Activated CD8-positive, alpha-beta memory T cell treated with anti-CD3 and anti-CD28 coated beads, Interleukin-2, amount 50 U/mL, for 1 hour (primary cell): ENCODE results near the gene ST8SIA3.

Source experiments
- DNase-seq: peaks from one replicate; pipeline ENCODE4 v3.0.0-alpha.2; 2020; ENCODE audit errors: extremely low read depth

ST8SIA3 gene, protein sequence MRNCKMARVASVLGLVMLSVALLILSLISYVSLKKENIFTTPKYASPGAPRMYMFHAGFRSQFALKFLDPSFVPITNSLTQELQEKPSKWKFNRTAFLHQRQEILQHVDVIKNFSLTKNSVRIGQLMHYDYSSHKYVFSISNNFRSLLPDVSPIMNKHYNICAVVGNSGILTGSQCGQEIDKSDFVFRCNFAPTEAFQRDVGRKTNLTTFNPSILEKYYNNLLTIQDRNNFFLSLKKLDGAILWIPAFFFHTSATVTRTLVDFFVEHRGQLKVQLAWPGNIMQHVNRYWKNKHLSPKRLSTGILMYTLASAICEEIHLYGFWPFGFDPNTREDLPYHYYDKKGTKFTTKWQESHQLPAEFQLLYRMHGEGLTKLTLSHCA

GRCh38 chr18:57352271-57352701 is at the start of gene ST8SIA3:
Gene ST8SIA3 (plus strand): TSS chr18:57352557. CDS start chr18:57352847, 290 bp downstream.
- DNase-seq, result no peak

- DNase-seq, result no peak
These were observed 40.9 kb upstream of the ST8SIA3 start for GRCh38 chr18:57311472-57311871.

DNA sequence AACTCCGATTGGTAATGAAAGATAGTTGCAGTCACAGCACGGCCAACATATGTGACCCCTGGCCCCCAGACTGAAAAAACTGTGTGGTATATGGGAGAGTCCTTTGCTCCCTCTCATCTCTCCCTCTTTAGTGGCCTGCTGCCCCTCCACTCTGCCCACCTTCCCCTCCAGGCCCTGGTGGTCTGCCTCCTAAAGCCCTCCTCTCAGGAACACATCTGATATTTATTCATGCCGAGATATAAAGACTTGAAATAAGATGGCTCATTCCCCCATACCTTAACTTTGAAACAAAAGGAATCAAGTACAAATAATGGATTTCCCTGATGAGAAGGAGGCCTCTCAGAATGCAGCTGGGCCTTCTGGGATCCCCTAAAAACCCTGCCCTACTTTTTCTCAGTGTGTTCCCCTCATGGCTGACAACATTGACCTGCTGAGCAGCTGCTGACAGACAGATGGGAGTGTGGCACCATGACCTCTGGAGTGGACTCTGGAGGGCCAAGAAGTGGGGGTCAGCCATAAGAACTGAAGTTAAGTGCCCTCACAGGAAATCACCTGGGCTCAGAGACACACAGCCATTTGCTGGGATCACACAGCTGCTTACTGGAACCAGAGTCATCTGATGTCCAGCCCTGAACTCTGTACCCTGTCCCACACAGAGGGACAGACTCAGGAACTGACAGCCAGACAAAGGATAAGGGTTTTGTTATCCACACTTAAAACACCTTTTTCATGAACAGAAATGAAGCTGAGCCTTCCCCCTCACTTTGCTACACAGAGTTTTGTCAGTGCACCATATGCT is 39.8 kb upstream of the ST8SIA3 start:
- DNase-seq, result no peak

GRCh38 chr18:57320603-57321002 is 31.8 kb upstream of the ST8SIA3 start:
- DNase-seq, result no peak

DNA sequence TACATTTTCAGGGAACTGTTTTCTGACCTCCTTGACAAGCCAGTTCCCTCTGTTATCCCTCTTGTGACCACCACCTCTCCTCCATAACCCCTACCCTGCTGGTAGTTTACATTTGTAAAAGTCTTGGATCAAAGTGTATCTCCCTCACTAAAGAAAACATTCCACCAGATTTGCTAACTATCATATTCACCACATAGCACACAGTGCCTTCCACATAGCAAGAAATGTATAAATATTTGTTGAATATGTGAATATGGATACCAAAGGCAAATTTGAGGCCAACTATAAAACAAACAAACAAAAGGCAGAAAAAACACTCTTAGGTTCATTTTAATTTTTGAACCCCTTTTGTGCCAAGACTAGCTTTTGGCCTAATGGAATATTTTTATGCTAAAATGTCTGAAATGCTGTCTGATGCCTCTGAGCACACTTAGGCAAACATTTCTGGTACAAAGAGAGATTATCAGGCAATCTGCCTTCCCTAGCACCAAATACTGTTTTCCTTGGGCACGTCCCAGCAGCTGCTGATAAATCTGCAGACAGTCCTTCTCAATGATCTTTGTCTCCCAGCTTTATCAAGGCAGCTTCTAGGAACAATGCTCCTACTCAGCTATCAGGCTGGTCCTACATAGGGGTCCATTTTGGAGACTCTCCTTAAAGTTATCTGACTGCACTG is 26.7 kb upstream of the ST8SIA3 start:
- DNase-seq, result no peak

DNA sequence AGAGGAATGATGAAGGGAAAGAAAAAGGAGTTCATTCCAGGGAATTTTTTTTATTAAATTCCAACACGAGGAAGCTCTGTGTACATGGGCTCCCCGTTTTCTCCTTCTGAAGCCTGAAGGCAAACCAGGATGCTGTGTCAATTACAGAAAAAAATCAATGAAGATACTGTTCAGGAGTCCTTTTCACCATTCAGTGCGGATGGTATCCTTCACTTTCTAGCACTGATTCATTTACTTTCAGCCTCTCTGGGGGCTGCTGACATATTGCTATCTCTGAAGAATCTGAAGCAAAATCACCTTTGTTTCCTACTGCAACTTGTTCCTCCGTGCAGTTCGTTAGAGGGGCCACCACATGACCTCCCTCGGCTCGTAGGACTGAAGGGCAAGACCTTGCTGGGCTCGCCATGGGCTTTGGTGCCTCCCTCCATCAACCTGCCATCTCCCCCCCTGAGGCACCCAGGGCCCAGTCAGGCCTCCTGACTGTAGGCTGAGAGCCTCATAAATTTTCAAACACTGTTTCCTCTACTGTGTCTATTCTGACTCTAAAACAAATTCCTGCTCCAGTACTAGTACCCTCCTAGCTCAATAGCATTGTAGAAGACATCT is 25.5 kb upstream of the ST8SIA3 start:
- no peak for DNase-seq

DNA sequence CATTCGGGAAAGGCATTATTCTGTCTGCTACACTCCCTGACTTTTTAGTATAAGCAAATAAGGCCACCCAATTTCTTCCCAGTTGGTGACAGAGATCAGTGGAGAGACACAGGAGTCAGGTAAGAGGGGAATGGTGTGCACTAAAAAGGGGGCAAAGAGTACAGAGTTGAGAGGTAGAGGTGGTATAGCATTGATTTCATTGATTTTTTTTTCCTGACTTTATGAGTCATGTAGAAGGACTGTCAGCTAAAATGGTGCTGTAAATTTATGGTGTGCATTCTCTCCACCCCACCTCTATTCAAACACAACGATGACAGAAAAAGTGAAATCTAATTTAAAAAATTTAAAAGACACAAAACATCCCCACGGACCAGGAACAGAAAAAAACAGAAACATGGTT is 23.7 kb upstream of the ST8SIA3 start:
- no peak for DNase-seq

DNA sequence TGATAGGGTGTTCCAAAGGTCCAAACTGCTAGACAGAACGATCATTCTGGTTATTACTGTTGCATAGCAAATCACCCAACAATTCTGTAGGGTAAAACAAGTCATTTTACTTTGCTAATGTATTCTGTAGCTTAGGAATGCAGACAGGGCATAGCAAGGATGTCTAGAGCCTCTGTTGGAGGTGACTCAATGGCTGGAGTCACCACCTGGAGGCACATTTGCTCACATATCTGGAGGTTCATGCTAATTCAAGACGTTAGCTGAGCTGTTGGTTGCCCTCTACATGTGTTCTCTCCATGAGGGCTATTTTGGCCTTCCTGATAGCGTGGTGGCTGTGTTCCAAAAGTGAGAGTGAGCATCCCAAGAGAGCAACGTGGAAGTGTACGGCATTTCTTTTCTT is 22.5 kb upstream of the ST8SIA3 start:
- DNase-seq, result no peak

DNA sequence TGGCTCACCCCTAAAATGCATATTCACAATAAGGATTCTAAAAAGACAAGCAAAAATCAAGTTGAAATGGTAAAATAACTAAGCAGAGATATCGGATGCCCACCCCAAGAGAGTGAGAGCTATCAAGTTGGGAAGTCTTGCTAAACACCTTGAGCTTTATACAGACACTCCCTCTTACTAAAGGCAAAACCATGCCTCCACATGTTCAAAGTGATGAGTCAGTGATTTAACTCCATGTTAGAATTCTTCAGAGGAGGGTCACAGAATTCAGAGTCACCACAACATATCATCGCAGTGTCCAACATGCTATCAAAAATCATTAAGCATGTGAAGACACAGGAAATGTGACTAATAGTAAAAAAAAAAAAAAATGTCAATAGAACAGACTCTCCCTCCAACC is 20.6 kb upstream of the ST8SIA3 start:
- no peak for DNase-seq

DNA sequence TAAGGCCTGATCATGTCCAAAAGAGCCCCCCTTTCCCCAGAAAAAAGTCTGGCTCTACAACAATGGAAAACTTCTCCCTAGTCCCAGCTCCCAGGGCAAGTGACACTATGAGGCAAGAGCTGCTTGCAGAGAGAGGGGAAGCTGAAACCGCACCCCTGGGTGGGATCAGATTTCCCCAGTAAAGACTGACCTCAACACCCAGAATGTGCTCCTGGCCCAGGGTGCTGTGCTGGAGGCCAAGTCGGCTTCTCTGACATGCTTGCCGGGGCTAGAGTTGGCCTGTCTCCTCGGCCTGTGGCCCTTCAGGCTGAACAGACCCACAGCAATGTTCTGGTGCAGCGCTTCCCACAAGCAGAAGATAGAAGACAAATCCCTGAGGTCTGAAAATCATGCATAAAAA is 18.4 kb upstream of the ST8SIA3 start:
- DNase-seq, result no peak

DNA sequence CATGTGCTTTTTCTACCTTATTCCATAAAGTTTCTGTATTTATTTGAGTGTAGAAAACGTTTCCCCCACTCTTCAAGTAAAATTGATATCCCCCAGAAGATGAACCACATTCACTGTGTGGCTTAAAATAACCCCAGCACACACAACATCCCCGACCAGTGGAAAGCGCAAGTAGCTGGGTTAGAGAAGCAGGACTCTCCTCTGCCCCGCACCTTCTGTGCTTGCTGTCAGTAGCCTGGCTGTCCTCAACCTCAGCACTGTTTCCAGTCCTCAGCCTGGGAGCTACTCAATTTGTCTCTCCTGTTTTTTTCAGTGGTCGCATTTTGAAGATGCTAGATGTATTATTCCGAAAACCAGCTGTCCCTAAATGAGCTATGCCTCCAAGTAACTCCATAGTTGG is 18.0 kb upstream of the ST8SIA3 start:
- DNase-seq, result no peak

DNA sequence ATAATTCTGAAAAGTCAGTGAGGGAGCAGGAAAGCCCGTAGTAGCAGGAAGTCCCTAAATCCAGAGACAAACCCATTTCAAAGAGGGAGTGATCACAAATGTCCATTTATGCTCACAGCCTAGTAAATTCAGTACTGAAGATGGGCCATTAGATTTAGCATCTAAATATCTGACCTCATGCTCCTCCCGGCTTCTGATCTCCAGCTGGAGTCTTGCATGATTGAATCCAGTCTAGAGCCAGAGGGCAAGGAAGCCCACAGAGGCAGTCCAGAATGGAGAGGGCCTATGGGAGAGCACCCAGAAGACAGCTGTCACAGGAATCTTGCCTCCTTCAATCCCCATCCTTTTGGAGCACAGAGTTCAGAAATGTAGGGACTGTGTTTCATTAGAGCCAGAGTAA is 16.0 kb upstream of the ST8SIA3 start:
- DNase-seq, result no peak

DNA sequence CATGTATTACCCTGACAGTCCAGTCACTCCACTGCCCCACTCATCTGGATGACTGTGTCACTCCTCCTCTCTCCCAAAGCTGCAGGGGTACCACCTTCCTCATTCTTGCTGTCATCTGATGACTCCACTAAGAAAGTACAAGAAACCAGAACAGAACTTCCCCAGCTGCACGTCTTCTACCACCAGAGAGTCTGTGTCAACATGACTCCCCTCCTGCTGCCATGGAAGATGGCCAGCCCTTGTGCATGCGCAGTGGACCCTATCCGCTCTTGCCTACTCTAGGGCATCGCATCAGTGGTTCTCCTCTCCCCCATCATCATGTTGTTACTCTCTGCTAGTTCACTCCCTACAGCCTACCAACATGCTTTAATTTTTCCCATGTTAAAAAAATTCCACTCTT is 14.5 kb upstream of the ST8SIA3 start:
- no peak for DNase-seq

DNA sequence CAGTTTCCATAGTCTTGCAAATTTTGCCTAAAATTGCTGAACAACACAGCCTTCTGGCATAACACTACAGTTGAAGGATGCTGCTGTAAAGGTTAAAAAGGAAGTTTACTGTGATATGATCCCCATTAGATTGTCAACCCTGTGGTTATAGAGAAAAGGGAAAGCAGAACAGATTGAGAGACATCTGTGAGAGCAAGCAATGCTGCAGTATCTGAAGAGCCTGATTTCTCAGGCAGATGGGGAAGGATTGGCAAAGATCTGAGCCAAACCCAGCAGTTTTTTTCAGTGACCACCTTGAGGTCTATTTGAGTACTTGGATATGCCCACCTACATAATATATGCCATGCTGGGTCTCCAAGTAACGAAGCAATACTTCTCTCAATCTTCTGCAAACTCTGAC is 8.5 kb upstream of the ST8SIA3 start:
- no peak for DNase-seq

DNA sequence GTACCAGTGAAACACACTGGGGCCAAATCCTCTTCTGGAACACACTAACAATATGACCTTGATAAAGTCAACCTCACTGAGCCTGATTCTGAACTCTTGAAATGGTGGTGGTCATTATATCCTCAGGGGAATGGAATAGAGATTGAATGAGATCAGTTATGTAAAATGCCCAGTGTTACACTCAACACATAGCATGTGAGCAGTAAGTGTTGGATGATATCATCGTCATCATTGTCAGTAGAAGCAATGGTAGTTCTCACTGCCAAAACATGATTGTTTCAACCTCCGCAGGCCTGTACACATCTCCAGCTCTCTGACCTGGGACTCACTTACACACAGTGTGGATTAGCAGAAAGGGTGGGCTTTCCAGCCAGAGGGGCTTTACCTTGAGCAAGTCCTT is 5.5 kb upstream of the ST8SIA3 start:
- DNase-seq, result no peak

- DNase-seq, result no peak
These were observed 4.6 kb upstream of the ST8SIA3 start for GRCh38 chr18:57347784-57348183.

GRCh38 chr18:57352761-57353136 is 392 bp downstream of the ST8SIA3 start:
- DNase-seq, result no peak

DNA sequence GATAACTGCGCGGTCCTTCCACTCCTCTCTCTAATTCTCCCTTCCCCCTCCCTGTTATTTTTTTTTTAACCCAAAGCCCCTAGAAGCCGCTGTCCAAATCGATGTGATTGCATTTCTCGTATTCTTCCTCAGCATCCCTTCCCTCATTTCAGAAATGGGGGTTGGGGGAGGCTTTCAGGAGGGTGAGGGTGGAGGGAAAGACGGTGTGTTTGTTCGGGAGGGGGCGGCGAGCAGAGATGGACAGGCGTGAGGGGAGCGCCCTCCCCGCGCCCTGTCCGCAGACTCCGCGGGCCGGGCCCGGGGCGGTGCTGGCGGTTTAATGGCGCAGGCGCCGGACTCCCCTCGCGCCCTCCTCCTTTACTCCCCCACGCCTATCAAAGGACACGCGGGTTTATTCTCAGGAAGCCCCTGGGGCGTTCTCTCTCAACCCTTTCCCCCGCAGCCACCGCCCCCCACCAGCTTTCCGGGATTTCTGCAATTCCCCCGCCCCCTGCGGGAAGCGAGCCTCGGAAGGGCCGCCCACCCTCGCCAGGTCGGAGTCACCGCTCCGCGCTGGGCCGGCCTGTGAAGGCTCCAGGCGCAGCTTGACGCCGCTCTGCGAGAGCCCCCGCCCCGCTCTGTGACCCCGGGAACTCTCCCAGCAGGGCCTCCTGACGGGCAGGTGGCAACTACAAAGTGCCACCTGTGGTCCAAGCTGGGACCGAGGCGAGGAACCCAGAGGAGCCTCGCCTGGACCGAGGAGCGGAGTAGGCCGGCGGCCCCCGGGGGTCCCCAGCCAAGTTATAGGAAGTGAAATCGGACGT is 981 bp downstream of the ST8SIA3 start:
- no peak for DNase-seq

- DNase-seq, result no peak
These were observed 1.6 kb downstream of the ST8SIA3 start for GRCh38 chr18:57353940-57354461.

- DNase-seq, result no peak
These were observed 7.1 kb downstream of the ST8SIA3 start for GRCh38 chr18:57359433-57359832.

DNA sequence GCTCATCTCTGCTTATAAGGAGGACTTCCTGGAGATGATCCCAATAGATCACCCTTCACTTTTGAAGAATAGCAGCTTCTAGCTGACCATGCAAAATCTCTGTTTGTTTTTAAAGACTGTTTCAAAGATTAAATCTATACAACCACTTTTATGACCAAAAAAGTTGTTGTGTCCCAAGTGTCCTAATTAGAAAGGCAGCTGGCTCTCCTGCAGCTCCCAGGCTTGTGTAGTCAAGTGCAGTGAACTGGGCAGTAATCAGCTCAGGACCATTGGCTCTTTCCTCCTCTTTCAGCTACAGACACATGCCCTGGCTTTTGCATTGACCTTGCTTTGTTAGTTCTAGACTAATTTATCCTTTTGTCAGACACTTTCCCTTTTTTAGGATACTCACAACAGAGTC is 10.4 kb downstream of the ST8SIA3 start:
- no peak for DNase-seq
